ENCODE measurements around the gene CACNA2D1.
A peak's percentile ranks its signal among the peaks of the same experiment; 100 is the strongest.

The CACNA2D1 gene

GRCh38 chr7:82081644-82082224 is 361.8 kb downstream of the CACNA2D1 start:
- no peak for DNase-seq

GRCh38 chr7:82080254-82080927 is 363.2 kb downstream of the CACNA2D1 start:
- no peak for DNase-seq

- no peak for DNase-seq
Observed at GRCh38 chr7:82079527-82079926, 364.1 kb downstream of the CACNA2D1 start.

- DNase-seq = no peak
Observed at GRCh38 chr7:82078807-82079206, 364.8 kb downstream of the CACNA2D1 start.

- DNase-seq = no peak
Observed at GRCh38 chr7:82071468-82071867, 372.1 kb downstream of the CACNA2D1 start.

GRCh38 chr7:82067628-82068264 is 375.8 kb downstream of the CACNA2D1 start:
- no peak for DNase-seq

- no peak for DNase-seq
Observed at GRCh38 chr7:82057476-82057875, 386.1 kb downstream of the CACNA2D1 start.

- DNase-seq = no peak
Observed at GRCh38 chr7:82056282-82056681, 387.3 kb downstream of the CACNA2D1 start.

- DNase-seq = no peak
Observed at GRCh38 chr7:82054544-82054943, 389.0 kb downstream of the CACNA2D1 start.

- no peak for DNase-seq
Observed at GRCh38 chr7:82053453-82054032, 390.0 kb downstream of the CACNA2D1 start.

- no peak for DNase-seq
Observed at GRCh38 chr7:82051601-82052000, 392.0 kb downstream of the CACNA2D1 start.

- no peak for DNase-seq
Observed at GRCh38 chr7:82050792-82051191, 392.8 kb downstream of the CACNA2D1 start.

GRCh38 chr7:82049891-82050533 is 393.6 kb downstream of the CACNA2D1 start:
- DNase-seq = no peak

- no peak for DNase-seq
Observed at GRCh38 chr7:82049442-82049841, 394.1 kb downstream of the CACNA2D1 start.

- peak; percentile 25 to 55 for DNase-seq
Observed at GRCh38 chr7:82044497-82045080, 399.0 kb downstream of the CACNA2D1 start.

- DNase-seq = no peak
Observed at GRCh38 chr7:82039621-82040020, 404.0 kb downstream of the CACNA2D1 start.

- no peak for DNase-seq
Observed at GRCh38 chr7:82036146-82036886, 407.3 kb downstream of the CACNA2D1 start.

GRCh38 chr7:82035456-82035855 is 408.1 kb downstream of the CACNA2D1 start:
- DNase-seq = no peak

GRCh38 chr7:82032901-82033300 is 410.7 kb downstream of the CACNA2D1 start:
- no peak for DNase-seq

- DNase-seq = no peak
Observed at GRCh38 chr7:82029236-82029913, 414.2 kb downstream of the CACNA2D1 start.

- no peak for DNase-seq
Observed at GRCh38 chr7:82028097-82028496, 415.5 kb downstream of the CACNA2D1 start.

- DNase-seq = no peak
Observed at GRCh38 chr7:82021713-82022112, 421.9 kb downstream of the CACNA2D1 start.
